ENCODE results near the gene ADK.

Gene ADK

GRCh38 chr10:74745449-74745848 is 594.4 kb downstream of the ADK start:
- no peak for DNase-seq (ENCODE audit: low spot score)

- DNase-seq (ENCODE audit: low spot score), result no peak
Measured at GRCh38 chr10:74746813-74747212, 595.8 kb downstream of the ADK start.

GRCh38 chr10:74748468-74749031 is 597.5 kb downstream of the ADK start:
- DNase-seq (ENCODE audit: low spot score), result no peak

GRCh38 chr10:74750848-74751274 is 599.8 kb downstream of the ADK start:
- DNase-seq (ENCODE audit: low spot score), result no peak

- DNase-seq (ENCODE audit: low spot score), result no peak
Measured at GRCh38 chr10:74752371-74753040, 601.5 kb downstream of the ADK start.

GRCh38 chr10:74753442-74754211 is 602.6 kb downstream of the ADK start:
- no peak for DNase-seq (ENCODE audit: low spot score)

- DNase-seq (ENCODE audit: low spot score), result no peak
Measured at GRCh38 chr10:74754381-74754821, 603.4 kb downstream of the ADK start.

- DNase-seq (ENCODE audit: low spot score), result no peak
Measured at GRCh38 chr10:74755273-74755672, 604.3 kb downstream of the ADK start.

Data from putamen (tissue), 1 donor.